Osteoblast (primary cell): Measurements from ENCODE around the gene SPEF2. TPM values are rescaled to one million over a fixed set of nuclear protein-coding genes. Genes with fewer than 3 reads are reported as not detected.

Experiments
- DNase-seq: peaks from one replicate; pipeline ENCODE4 v3.0.0; 2011; ENCODE audit warnings: low spot score, mixed read lengths; ENCODE audit not compliant: insufficient read length; ENCODE audit errors: missing footprints
- H2AFZ ChIP-seq: 2 replicates; pipeline ENCODE4 v1.6.0; 2011; ENCODE audit warnings: mild to moderate bottlenecking, low read length
- H3K27ac ChIP-seq: 2 replicates; pipeline ENCODE4 v1.5.1; 2011; ENCODE audit warnings: mild to moderate bottlenecking, low read depth, low read length, moderate library complexity
- H3K27me3 ChIP-seq: 2 replicates; pipeline ENCODE4 v1.6.0; 2012; ENCODE audit warnings: mild to moderate bottlenecking, control low read depth, inconsistent platforms, low read length, moderate library complexity; ENCODE audit not compliant: insufficient read depth
- H3K36me3 ChIP-seq: 2 replicates; pipeline ENCODE4 v1.5.1; 2011; ENCODE audit warnings: mild to moderate bottlenecking, low read length, control low read depth, moderate library complexity; ENCODE audit not compliant: insufficient read depth
- H3K4me1 ChIP-seq: 2 replicates; pipeline ENCODE4 v1.5.1; 2011; ENCODE audit warnings: mild to moderate bottlenecking, low read length, control low read depth, moderate library complexity; ENCODE audit not compliant: insufficient read depth
- H3K4me2 ChIP-seq: 2 replicates; pipeline ENCODE4 v1.6.0; 2011; ENCODE audit warnings: mild to moderate bottlenecking, low read length; ENCODE audit not compliant: insufficient read depth
- H3K4me3 ChIP-seq: fragments of 200-600 bp; sonication (generic); 3 replicates; pipeline ENCODE4 v1.5.1; 2012; ENCODE audit warnings: mild to moderate bottlenecking, low read length, inconsistent platforms; ENCODE audit not compliant: insufficient read depth
- H3K79me2 ChIP-seq: 2 replicates; pipeline ENCODE4 v1.6.0; 2012; ENCODE audit warnings: mild to moderate bottlenecking, low read length, control low read depth, inconsistent platforms; ENCODE audit not compliant: insufficient read depth
- H3K9me3 ChIP-seq: 2 replicates; pipeline ENCODE4 v1.5.1; 2011; ENCODE audit warnings: low read depth, low read length, control low read depth
- H4K20me1 ChIP-seq: 2 replicates; pipeline ENCODE4 v1.6.0; 2012; ENCODE audit warnings: mild to moderate bottlenecking, low read length, control low read depth; ENCODE audit not compliant: insufficient read depth
- CTCF ChIP-seq: IDR thresholded peaks from 2 replicates; pipeline ENCODE4 v1.5.1; 2011; ENCODE audit warnings: mild to moderate bottlenecking, low read depth, low read length, moderate library complexity; ENCODE audit errors: extremely low read depth
- total RNA-seq: library from RNA; depleted of rRNA; stranded (reverse); fragments of >200 nt; gene quantifications from 2 replicates; pipeline ENCODE4 v1.2.3, GENCODE V29; 2012

The SPEF2 gene
- total RNA-seq, 1 donor = 7.2 TPM

DNA sequence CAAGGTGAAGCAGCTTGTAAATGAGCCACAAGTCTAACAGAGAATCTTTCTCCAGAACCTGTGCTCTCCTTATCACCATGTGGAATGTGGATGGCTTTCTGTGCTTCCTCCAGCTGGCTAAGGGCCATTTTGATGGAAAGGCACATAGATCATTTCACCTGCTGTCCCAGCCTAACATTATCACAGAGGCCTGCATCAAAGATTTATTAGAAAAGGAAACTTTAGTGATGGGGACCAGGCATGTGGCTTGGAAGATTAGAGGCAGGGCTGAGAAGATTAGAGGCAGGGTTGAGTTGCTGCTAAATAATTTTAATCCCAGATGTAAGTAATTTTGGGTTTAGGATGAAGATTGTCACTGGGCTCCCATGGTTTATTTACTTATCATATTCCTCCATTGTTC lies 6.3 kb downstream of the SPEF2 start:
- no peaks in the 10 kb centered on the region for H3K9me3 ChIP-seq
- DNase-seq = no peak
- H2AFZ ChIP-seq = no peak overlapping the region
- no peak overlapping the region for H3K4me2 ChIP-seq
- H3K4me3 ChIP-seq = no peak overlapping the region
- no peak for TF ChIP-seq CTCF
- H4K20me1 ChIP-seq = no peaks in the 10 kb centered on the region
- H3K4me1 ChIP-seq = peaks cover 5% of the 10 kb centered on the region
- no peak overlapping the region for H3K27ac ChIP-seq
- peaks cover 5% of the 10 kb centered on the region for H3K79me2 ChIP-seq
- H3K36me3 ChIP-seq = no peaks in the 10 kb centered on the region
- H3K27me3 ChIP-seq = no peaks in the 10 kb centered on the region

DNA sequence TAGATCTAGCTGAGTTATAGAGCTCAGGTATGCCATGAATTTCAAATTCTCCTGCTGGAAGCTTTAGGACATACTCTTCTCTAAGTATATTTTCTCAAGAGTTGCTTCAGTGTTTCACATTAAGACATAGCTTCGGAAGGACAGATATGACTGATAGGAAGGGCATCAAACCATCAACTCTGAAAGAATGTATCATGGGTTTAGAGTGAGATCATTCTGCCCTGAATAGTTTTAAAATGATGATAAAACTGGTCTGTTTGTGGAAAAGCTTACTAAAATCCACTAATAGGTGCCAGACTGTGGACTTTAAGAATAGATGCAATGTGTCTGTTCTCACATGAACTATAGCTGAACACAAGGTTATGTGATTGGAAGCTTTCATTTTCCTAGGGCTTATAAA lies 8.4 kb downstream of the SPEF2 start:
- DNase-seq = peak; percentile 34
- Histone ChIP-seq H3K27ac (peak overlapping the region; percentile 31), H3K4me3 (no peak overlapping the region), H3K79me2 (peaks cover 2% of the 10 kb centered on the region), H3K4me2 (peak overlapping the region; percentile 5), H3K27me3 (no peaks in the 10 kb centered on the region), H3K9me3 (no peaks in the 10 kb centered on the region), H2AFZ (peak overlapping the region; percentile 46), H3K36me3 (no peaks in the 10 kb centered on the region), H4K20me1 (no peaks in the 10 kb centered on the region), H3K4me1 (peaks cover 5% of the 10 kb centered on the region)
- no peak for TF ChIP-seq CTCF

GRCh38 chr5:35626553-35626952 lies 8.9 kb downstream of the SPEF2 start:
- H3K4me3 ChIP-seq = no peak overlapping the region
- H3K4me2 ChIP-seq = peak overlapping the region; percentile 5
- no peak overlapping the region for H2AFZ ChIP-seq
- peaks cover 5% of the 10 kb centered on the region for H3K4me1 ChIP-seq
- TF ChIP-seq CTCF = no peak
- no peaks in the 10 kb centered on the region for H3K27me3 ChIP-seq
- no peaks in the 10 kb centered on the region for H3K9me3 ChIP-seq
- DNase-seq = no peak
- H3K27ac ChIP-seq = peak overlapping the region; percentile 31
- no peaks in the 10 kb centered on the region for H4K20me1 ChIP-seq
- peaks cover 1% of the 10 kb centered on the region for H3K79me2 ChIP-seq
- no peaks in the 10 kb centered on the region for H3K36me3 ChIP-seq

DNA sequence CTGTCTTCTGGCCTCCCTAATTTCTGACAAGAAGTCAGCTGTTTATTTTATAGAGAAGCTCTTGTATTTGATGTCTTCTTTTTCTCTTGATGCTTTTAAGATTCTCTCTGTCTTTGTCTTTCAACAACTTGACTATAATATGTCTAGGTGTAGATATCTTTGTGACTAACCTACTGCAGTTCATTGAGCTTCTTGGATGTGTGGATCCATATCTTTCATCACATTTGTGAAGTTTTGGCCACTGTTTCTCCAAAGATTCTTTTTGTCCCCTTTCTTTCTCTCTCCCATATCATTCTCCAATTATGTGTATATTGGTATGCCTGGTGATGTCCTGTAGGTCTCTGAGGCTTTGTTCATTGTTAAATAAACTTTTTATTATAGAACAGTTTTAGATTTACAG lies 16.7 kb downstream of the SPEF2 start:
- Histone ChIP-seq H2AFZ (no peak overlapping the region), H3K4me1 (no peaks in the 10 kb centered on the region), H3K79me2 (no peaks in the 10 kb centered on the region), H3K4me2 (no peak overlapping the region), H3K27ac (no peak overlapping the region), H3K36me3 (no peaks in the 10 kb centered on the region), H3K4me3 (no peak overlapping the region), H4K20me1 (no peaks in the 10 kb centered on the region), H3K27me3 (no peaks in the 10 kb centered on the region), H3K9me3 (no peaks in the 10 kb centered on the region)
- no peak for TF ChIP-seq CTCF
- no peak for DNase-seq
